ENCODE measurements around the gene CSPG4. TPM values are rescaled to one million over a fixed set of nuclear protein-coding genes. Genes with fewer than 3 reads are reported as not detected.
"Not testable (repeated sequence)": the region's sequence is repeated elsewhere in the genome, so short reads cannot be mapped to it uniquely, and the experiment has no call there.

CSPG4 gene
- total and polyA plus RNA-seq, 2 of the 13 experiments (the other 11 are each of a cell fraction or from before 2014, with no cell fraction given), result 0.01 to 0.04 TPM

- TF ChIP-seq ZBTB7B (CRISPR knock-in tag; IDR thresholded peaks at IDR 0.05) (peak; percentile 73), SP1 (CRISPR knock-in tag; IDR thresholded peaks at IDR 0.05) (0 out of 2 replicates have a peak, but pooled peaks have one; percentile 18), ZNF350 (CRISPR knock-in tag; IDR thresholded peaks at IDR 0.05; ENCODE audit: borderline replicate concordance, low read depth) (0 out of 2 replicates have a peak, but pooled peaks have one; percentile 1), SMC3 (IDR thresholded peaks at IDR 0.05; ENCODE audit: low read length) (peak; percentile 56), ZFX (CRISPR knock-in tag; IDR thresholded peaks at IDR 0.05; ENCODE audit: low read depth) (peak; percentile 62; the same call in 1 of the 2 replicates), KDM3A (CRISPR knock-in tag; IDR thresholded peaks at IDR 0.05; ENCODE audit: low read depth) (0 out of 2 replicates have a peak, but pooled peaks have one; percentile 27), SAP130 (CRISPR knock-in tag; IDR thresholded peaks at IDR 0.05; ENCODE audit: low read depth) (peak; percentile 48; the same call in 1 of the 2 replicates), RAD21 (CRISPR knock-in tag; IDR thresholded peaks at IDR 0.05) (peak; percentile 93), STAG1 (CRISPR knock-in tag; IDR thresholded peaks at IDR 0.05) (peak; percentile 96), ZNF687 (CRISPR knock-in tag; IDR thresholded peaks at IDR 0.05) (peak; percentile 43; the same call in 1 of the 2 replicates), AHR (CRISPR knock-in tag; IDR thresholded peaks at IDR 0.05) (0 out of 2 replicates have a peak, but pooled peaks have one; percentile 38), FOXO1 (CRISPR knock-in tag; IDR thresholded peaks at IDR 0.05) (peak; percentile 47; the same call in 1 of the 2 replicates), SMAD3 (CRISPR knock-in tag; IDR thresholded peaks at IDR 0.05) (0 out of 2 replicates have a peak, but pooled peaks have one; percentile 36), SALL1 (CRISPR knock-in tag; IDR thresholded peaks at IDR 0.05) (peak; percentile 42; the same call in 1 of the 2 replicates), ZNF235 (CRISPR knock-in tag; IDR thresholded peaks at IDR 0.05; ENCODE audit: borderline replicate concordance) (0 out of 2 replicates have a peak, but pooled peaks have one; percentile 56), CBX5 (CRISPR knock-in tag; IDR thresholded peaks at IDR 0.05; ENCODE audit: borderline replicate concordance) (peak; percentile 22; the same call in 1 of the 2 replicates), NR2F6 (CRISPR knock-in tag; IDR thresholded peaks at IDR 0.05) (0 out of 2 replicates have a peak, but pooled peaks have one; percentile 20), ZNF124 (CRISPR knock-in tag; IDR thresholded peaks at IDR 0.05) (0 out of 2 replicates have a peak, but pooled peaks have one; percentile 32), THRA (CRISPR knock-in tag; IDR thresholded peaks at IDR 0.05; ENCODE audit: borderline replicate concordance) (0 out of 2 replicates have a peak, but pooled peaks have one; percentile 25), KAT8 (CRISPR knock-in tag; IDR thresholded peaks at IDR 0.05) (peak; percentile 28; the same call in 1 of the 2 replicates), ARNT2 (CRISPR knock-in tag; IDR thresholded peaks at IDR 0.05; ENCODE audit: low read depth) (peak; percentile 52; the same call in 1 of the 2 replicates), HNRNPL (IDR thresholded peaks at IDR 0.05; ENCODE audit: low read depth, low read length) (0 out of 2 replicates have a peak, but pooled peaks have one; percentile 45), HNF1B (CRISPR knock-in tag; IDR thresholded peaks at IDR 0.05) (peak; percentile 20; the same call in 1 of the 2 replicates)
- not testable (repeated sequence) for TF ChIP-seq SP1, NR2F6 (IDR thresholded peaks at IDR 0.05)
Observed at GRCh38 chr15:75683646-75684312, 28.9 kb downstream of the CSPG4 start (continued).

Data from HepG2 (cell line).